Mononuclear cell (primary cell): Measurements from ENCODE around the gene GALNT13. TPM values are rescaled to one million over a fixed set of nuclear protein-coding genes. Genes with fewer than 3 reads are reported as not detected.

ENCODE experiments used
- H3K27me3 ChIP-seq: 2 replicates; pipeline ENCODE4 v1.6.0; 2011; ENCODE audit warnings: low read length, control low read depth; ENCODE audit not compliant: insufficient read depth
- H3K4me1 ChIP-seq: 2 replicates; pipeline ENCODE4 v1.5.1; 2011; ENCODE audit warnings: mild to moderate bottlenecking, low read length, control low read depth; ENCODE audit not compliant: insufficient read depth
- H3K4me3 ChIP-seq: 2 replicates; pipeline ENCODE4 v1.5.1; 2011; ENCODE audit warnings: mild to moderate bottlenecking, low read length, moderate library complexity
- H3K9me3 ChIP-seq: 2 replicates; pipeline ENCODE4 v1.5.1; 2011; ENCODE audit warnings: low read depth, mild to moderate bottlenecking, control low read depth, low read length
- total RNA-seq: library from RNA; depleted of rRNA; stranded (reverse); fragments of >200 nt; gene quantifications from one replicate; pipeline ENCODE4 v1.2.3, GENCODE V29; 2012

Gene GALNT13
- total RNA-seq, 1 donor = 0.21 TPM

GRCh38 chr2:154488801-154489200 lies 617.1 kb downstream of the GALNT13 start:
- H3K4me1 ChIP-seq = no peaks in the 10 kb centered on the region
- H3K4me3 ChIP-seq = no peak overlapping the region
- H3K9me3 ChIP-seq = no peaks in the 10 kb centered on the region
- H3K27me3 ChIP-seq = no peaks in the 10 kb centered on the region

GRCh38 chr2:154489266-154489858 lies 617.6 kb downstream of the GALNT13 start:
- H3K27me3 ChIP-seq = no peaks in the 10 kb centered on the region
- H3K4me3 ChIP-seq = no peak overlapping the region
- no peaks in the 10 kb centered on the region for H3K4me1 ChIP-seq
- no peaks in the 10 kb centered on the region for H3K9me3 ChIP-seq

GRCh38 chr2:154490530-154490929 lies 618.8 kb downstream of the GALNT13 start:
- Histone ChIP-seq H3K9me3 (no peaks in the 10 kb centered on the region), H3K4me1 (no peaks in the 10 kb centered on the region), H3K4me3 (no peak overlapping the region), H3K27me3 (no peaks in the 10 kb centered on the region)

- H3K4me3 ChIP-seq = no peak overlapping the region
- no peaks in the 10 kb centered on the region for H3K9me3 ChIP-seq
- no peaks in the 10 kb centered on the region for H3K27me3 ChIP-seq
- H3K4me1 ChIP-seq = no peaks in the 10 kb centered on the region
Observed at GRCh38 chr2:154495455-154495868, 623.7 kb downstream of the GALNT13 start.

GRCh38 chr2:154497019-154497418 lies 625.3 kb downstream of the GALNT13 start:
- no peaks in the 10 kb centered on the region for H3K4me1 ChIP-seq

More at GRCh38 chr2:154497019-154497418, 625.3 kb downstream of the GALNT13 start:
- no peaks in the 10 kb centered on the region for H3K9me3 ChIP-seq
- H3K27me3 ChIP-seq = no peaks in the 10 kb centered on the region
- H3K4me3 ChIP-seq = no peak overlapping the region
